Spleen (tissue), 7 donors: ENCODE measurements around the gene PTCH1.

Source experiments
- POLR2A ChIP-seq, 3 donors: fragments of 450-650 bp; IDR thresholded peaks; one replicate each; pipeline ENCODE4 v1.5.1; 2017; ENCODE audit warnings: antibody characterized with exemption in 3 of 3, mild to moderate bottlenecking in 1 of 3
- POLR2AphosphoS5 ChIP-seq, 3 donors: sonication (generic); formaldehyde crosslinking; IDR thresholded peaks; one replicate each; pipeline ENCODE4 v1.5.1; 2017; ENCODE audit warnings: antibody characterized with exemption in 3 of 3
- TF ChIP-seq, protein P1 (sequence below), 11 experiments: fragments of 200-600 bp in 7 of 11; fragments of 450-650 bp in 4 of 11; sonication (generic) in 4 of 11; IDR thresholded peaks in 8 of 11; conservative IDR thresholded peaks in 3 of 11; 1 replicate in 7 of 11; 2 replicates in 4 of 11; pipeline versions ENCODE4 v1.4.0 to v1.8.0; 2016 to 2021; ENCODE audit warnings: antibody characterized with exemption in 11 of 11, inconsistent platforms in 4 of 11, mild to moderate bottlenecking in 1 of 11
- donor health status: DM: no; HTN: no; CAD: no; lungs with moderate emphysema.
- donor health status: DM: no; HTN: no; CAD: no.
- donor health status: DM: no; HTN: no; CAD: no.

GRCh38 chr9:95465115-95465514, 51.7 kb downstream of the PTCH1 start:
- TF ChIP-seq, protein P1, sequence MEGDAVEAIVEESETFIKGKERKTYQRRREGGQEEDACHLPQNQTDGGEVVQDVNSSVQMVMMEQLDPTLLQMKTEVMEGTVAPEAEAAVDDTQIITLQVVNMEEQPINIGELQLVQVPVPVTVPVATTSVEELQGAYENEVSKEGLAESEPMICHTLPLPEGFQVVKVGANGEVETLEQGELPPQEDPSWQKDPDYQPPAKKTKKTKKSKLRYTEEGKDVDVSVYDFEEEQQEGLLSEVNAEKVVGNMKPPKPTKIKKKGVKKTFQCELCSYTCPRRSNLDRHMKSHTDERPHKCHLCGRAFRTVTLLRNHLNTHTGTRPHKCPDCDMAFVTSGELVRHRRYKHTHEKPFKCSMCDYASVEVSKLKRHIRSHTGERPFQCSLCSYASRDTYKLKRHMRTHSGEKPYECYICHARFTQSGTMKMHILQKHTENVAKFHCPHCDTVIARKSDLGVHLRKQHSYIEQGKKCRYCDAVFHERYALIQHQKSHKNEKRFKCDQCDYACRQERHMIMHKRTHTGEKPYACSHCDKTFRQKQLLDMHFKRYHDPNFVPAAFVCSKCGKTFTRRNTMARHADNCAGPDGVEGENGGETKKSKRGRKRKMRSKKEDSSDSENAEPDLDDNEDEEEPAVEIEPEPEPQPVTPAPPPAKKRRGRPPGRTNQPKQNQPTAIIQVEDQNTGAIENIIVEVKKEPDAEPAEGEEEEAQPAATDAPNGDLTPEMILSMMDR (IDR thresholded peaks at IDR 0.05 in 8 of 11, conservative IDR thresholded peaks at IDR 0.05 in 3 of 11), result no peak
- TF ChIP-seq POLR2AphosphoS5 (IDR thresholded peaks at IDR 0.05), result no peak
- TF ChIP-seq POLR2A (IDR thresholded peaks at IDR 0.05), result no peak
